OCI-LY7 (cell line): Measurements from ENCODE around the gene PDE3B. TPM values are rescaled to one million over a fixed set of nuclear protein-coding genes. Genes with fewer than 3 reads are reported as not detected.

Experiments
- small RNA-seq: library from RNA; depleted of rRNA; stranded (forward); fragments of <200 nt; gene quantifications from one replicate; pipeline ENCODE3, GENCODE V24; 2014
- total RNA-seq, 2 experiments: library from RNA; depleted of rRNA in 1 of 2; stranded (reverse); fragments of >200 nt in 1 of 2; shearing (Covaris generic) in 1 of 2; gene quantifications; 2 replicates each; pipeline ENCODE4 v1.2.3, GENCODE V29; 2014 to 2022

PDE3B gene
- total RNA-seq, 2 experiments from 2014 or later: not detected

Small RNA genes lying within 50 kb of the gene (small RNA-seq; reads per million reads assigned to genes)
- gene CALCP: not detected

Other genes with a start within 250 kb of the PDE3B start
- gene COPB1, start 144.0 kb upstream of the PDE3B start, total RNA-seq (2014; rRNA removed; shearing (Covaris generic)): 61.1 and 81.7 TPM in 2 replicates
- gene COPB1, start 144.0 kb upstream of the PDE3B start, total RNA-seq (2022): 93.4 and 98.1 TPM in 2 replicates
- 134 and 173 TPM in 2 replicates for gene PSMA1, start 123.4 kb upstream of the PDE3B start, total RNA-seq (2014; rRNA removed; shearing (Covaris generic))
- gene PSMA1, start 123.4 kb upstream of the PDE3B start, total RNA-seq (2022): 171 TPM in 2 replicates
- gene CYP2R1, start 248.4 kb downstream of the PDE3B start, total RNA-seq (2014; rRNA removed; shearing (Covaris generic)): 22.5 and 24.8 TPM in 2 replicates
- gene CYP2R1, start 248.4 kb downstream of the PDE3B start, total RNA-seq (2022): 38.0 and 38.6 TPM in 2 replicates